Kidney epithelial cell (primary cell): ENCODE data around the gene ALKBH6. TPM values are rescaled to one million over a fixed set of nuclear protein-coding genes. Genes with fewer than 3 reads are reported as not detected.

ENCODE experiments used
- DNase-seq: peaks from one replicate; pipeline ENCODE4 v3.0.0-alpha.2; 2010; ENCODE audit warnings: low read depth
- H3K27me3 ChIP-seq: 2 replicates; pipeline ENCODE4 v1.6.0; 2011; ENCODE audit warnings: low read length; ENCODE audit not compliant: control insufficient read depth, insufficient read depth
- H3K36me3 ChIP-seq: 2 replicates; pipeline ENCODE4 v1.5.1; 2011; ENCODE audit warnings: low read length; ENCODE audit not compliant: control insufficient read depth, insufficient read depth
- H3K4me3 ChIP-seq: 2 replicates; pipeline ENCODE4 v1.5.1; 2011; ENCODE audit warnings: low read depth, mild to moderate bottlenecking, control low read depth, low read length
- CTCF ChIP-seq: IDR thresholded peaks from 2 replicates; pipeline ENCODE4 v1.5.1; 2011; ENCODE audit warnings: mild to moderate bottlenecking, moderate library complexity, low read length, control low read depth, inconsistent platforms; ENCODE audit not compliant: insufficient read depth, poor library complexity, severe bottlenecking
- total RNA-seq: library from RNA; depleted of rRNA; stranded (reverse); fragments of >200 nt; gene quantifications from 2 replicates; pipeline ENCODE4 v1.2.3, GENCODE V29; 2015

The ALKBH6 gene
- total RNA-seq, 1 donor from 2014 or later = 22.4 TPM

GRCh38 chr19:36003284-36003683 lies 10.7 kb downstream of the ALKBH6 start:
- TF ChIP-seq CTCF = no peak
- H3K27me3 ChIP-seq = no peaks in the 10 kb centered on the region
- DNase-seq = no peak
- H3K4me3 ChIP-seq = no peak overlapping the region
- H3K36me3 ChIP-seq = no peaks in the 10 kb centered on the region

- H3K36me3 ChIP-seq = no peaks in the 10 kb centered on the region
These were observed 12.4 kb downstream of the ALKBH6 start for GRCh38 chr19:36001605-36002004.

GRCh38 chr19:35996777-35997176 lies 17.2 kb downstream of the ALKBH6 start:
- H3K27me3 ChIP-seq = no peaks in the 10 kb centered on the region
- no peak overlapping the region for H3K4me3 ChIP-seq
- no peak for DNase-seq
- H3K36me3 ChIP-seq = no peaks in the 10 kb centered on the region
- no peak for TF ChIP-seq CTCF

More at GRCh38 chr19:36001605-36002004, 12.4 kb downstream of the ALKBH6 start:
- Histone ChIP-seq H3K27me3 (no peaks in the 10 kb centered on the region), H3K4me3 (no peak overlapping the region)
- no peak for TF ChIP-seq CTCF
- DNase-seq = no peak

GRCh38 chr19:35995048-35995993 lies 18.7 kb downstream of the ALKBH6 start, which contains the start of gene SDHAF1:
Gene SDHAF1, plus strand, starts transcription at chr19:35995188. Its CDS starts 87 bp downstream, at chr19:35995275.
- H3K4me3 ChIP-seq = peak within 1 kb of the TSS; percentile 80
- H3K36me3 ChIP-seq = no peaks in the 10 kb centered on the region
- DNase-seq = peak; percentile 54
- no peak for TF ChIP-seq CTCF
- no peaks in the 10 kb centered on the region for H3K27me3 ChIP-seq

GRCh38 chr19:35993923-35994598 lies 20.0 kb downstream of the ALKBH6 start:
- no peak for TF ChIP-seq CTCF
- no peak for DNase-seq
- H3K36me3 ChIP-seq = no peaks in the 10 kb centered on the region
- peak overlapping the region; percentile 80 for H3K4me3 ChIP-seq
- no peaks in the 10 kb centered on the region for H3K27me3 ChIP-seq
